ENCODE results near the gene ZBTB20.

- no peak for TF ChIP-seq CTCF (IDR thresholded peaks at IDR 0.05; ENCODE audit: low read length)
- TF ChIP-seq EZH2 (optimal IDR thresholded peaks at IDR 0.05; ENCODE audit: low read depth, low read length): no peak
Observed at GRCh38 chr3:114640126-114640525, 507.0 kb downstream of the ZBTB20 start.

All from MM.1S (cell line).